B cell (primary cell): ENCODE results near the gene DAAM2.

ENCODE experiments used
- CTCF ChIP-seq: fragments of 200-600 bp; IDR thresholded peaks from one replicate; pipeline ENCODE4 v1.8.0; 2022; ENCODE audit warnings: antibody characterized with exemption, mild to moderate bottlenecking
- EZH2 ChIP-seq: IDR thresholded peaks from 2 replicates; pipeline ENCODE4 v1.6.1; 2012; ENCODE audit warnings: borderline replicate concordance, low read depth, mild to moderate bottlenecking, moderate library complexity, low read length; ENCODE audit not compliant: insufficient read depth, poor library complexity, severe bottlenecking

GRCh38 chr6:39908838-39909583 lies 116.8 kb downstream of the DAAM2 start:
- TF ChIP-seq CTCF (no peak), EZH2 (no peak)
